HUES48 (cell line): Measurements from ENCODE around the gene PTPRQ.

Source experiments
- H3K27ac ChIP-seq: one replicate; pipeline ENCODE4 v1.7.0; 2013; ENCODE audit warnings: low read depth, low read length, inconsistent platforms
- H3K27me3 ChIP-seq: 2 replicates; pipeline ENCODE4 v1.6.1; 2013; ENCODE audit warnings: mild to moderate bottlenecking, low read length; ENCODE audit not compliant: control insufficient read depth, insufficient read depth
- H3K36me3 ChIP-seq: 2 replicates; pipeline ENCODE4 v1.6.1; 2013; ENCODE audit warnings: low read length; ENCODE audit not compliant: control insufficient read depth, insufficient read depth
- H3K4me1 ChIP-seq: 2 replicates; pipeline ENCODE4 v1.6.1; 2013; ENCODE audit warnings: mild to moderate bottlenecking, low read length; ENCODE audit not compliant: control insufficient read depth, insufficient read depth
- H3K4me3 ChIP-seq: 2 replicates; pipeline ENCODE4 v1.5.1; 2013; ENCODE audit warnings: mild to moderate bottlenecking, low read depth, low read length
- H3K9ac ChIP-seq: 2 replicates; pipeline ENCODE4 v1.6.1; 2013; ENCODE audit warnings: mild to moderate bottlenecking, low read depth, low read length, moderate library complexity
- H3K9me3 ChIP-seq: 2 replicates; pipeline ENCODE4 v1.6.1; 2013; ENCODE audit warnings: low read length; ENCODE audit not compliant: control insufficient read depth, insufficient read depth

PTPRQ gene

DNA sequence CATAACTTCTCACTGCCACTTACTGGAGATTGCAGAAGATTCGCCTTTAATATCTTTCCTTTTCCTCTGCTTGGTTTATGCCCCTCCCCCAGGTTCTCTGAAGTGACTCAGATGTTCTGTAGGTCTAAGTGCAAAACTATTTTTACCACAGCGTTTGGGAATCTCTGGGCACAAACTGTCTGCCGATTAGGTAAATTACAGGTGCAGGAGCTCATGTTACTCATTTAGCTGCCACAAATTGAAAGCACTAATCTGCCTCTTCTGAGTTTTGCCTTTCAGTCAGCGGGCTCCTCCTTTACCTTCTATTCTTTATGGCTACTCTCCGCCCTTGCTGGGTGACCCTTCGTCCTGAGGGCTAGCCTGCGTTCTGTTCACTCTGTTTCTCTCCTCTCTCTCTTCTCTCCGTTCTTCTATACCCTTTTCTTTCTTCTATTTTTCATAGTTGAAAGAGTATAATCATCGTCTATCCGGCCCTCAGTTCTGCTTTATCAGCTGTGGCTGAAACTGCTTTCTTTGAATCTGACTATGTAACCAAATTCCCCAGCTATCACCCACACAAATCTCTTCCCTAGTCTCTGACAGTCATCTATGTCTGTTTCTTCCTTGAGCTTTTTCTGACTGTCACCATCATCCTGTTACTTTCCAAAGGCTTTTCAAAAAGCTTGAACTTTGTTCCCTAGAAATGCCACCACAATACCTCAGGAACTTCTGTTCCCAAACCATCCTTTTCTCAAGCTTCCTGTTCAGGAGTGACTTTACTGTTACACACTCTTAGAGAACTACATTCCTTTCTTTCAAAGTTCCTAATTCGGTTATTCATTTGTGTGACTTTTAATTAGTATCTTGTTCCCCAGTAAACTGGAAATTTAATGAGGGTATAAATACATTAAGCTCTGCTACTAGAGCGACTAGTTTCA, 259.1 kb downstream of the PTPRQ start:
- no peak overlapping the region for H3K9ac ChIP-seq
- H3K36me3 ChIP-seq, result no peaks in the 10 kb centered on the region
- H3K4me3 ChIP-seq, result no peak overlapping the region
- no peaks in the 10 kb centered on the region for H3K9me3 ChIP-seq
- peaks cover 55% of the 10 kb centered on the region for H3K27me3 ChIP-seq
- H3K27ac ChIP-seq, result no peak overlapping the region
- H3K4me1 ChIP-seq, result peaks cover 20% of the 10 kb centered on the region

DNA sequence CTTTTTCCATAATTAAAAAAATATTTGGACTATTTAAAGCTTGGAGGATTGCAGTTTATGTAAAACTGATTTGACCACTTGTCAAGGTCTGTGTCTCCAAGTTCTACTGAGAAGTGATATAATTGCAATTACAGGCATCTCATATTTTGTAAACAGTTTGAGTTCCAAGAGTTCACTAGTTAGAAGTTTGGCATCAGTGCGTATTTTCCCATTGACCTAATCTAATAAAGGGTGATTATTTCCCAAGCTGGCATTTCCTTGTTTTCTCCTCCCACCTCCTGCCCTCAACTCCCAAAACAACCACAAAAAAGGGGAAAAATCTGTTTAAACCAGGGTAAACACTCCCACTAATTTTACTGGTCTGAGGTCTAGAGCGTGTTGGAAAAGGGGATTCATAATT, 260.4 kb downstream of the PTPRQ start:
- H3K27ac ChIP-seq, result no peak overlapping the region
- H3K27me3 ChIP-seq, result peaks cover 67% of the 10 kb centered on the region
- H3K4me1 ChIP-seq, result peaks cover 31% of the 10 kb centered on the region
- H3K9ac ChIP-seq, result no peak overlapping the region
- no peaks in the 10 kb centered on the region for H3K9me3 ChIP-seq
- no peaks in the 10 kb centered on the region for H3K36me3 ChIP-seq
- H3K4me3 ChIP-seq, result no peak overlapping the region

DNA sequence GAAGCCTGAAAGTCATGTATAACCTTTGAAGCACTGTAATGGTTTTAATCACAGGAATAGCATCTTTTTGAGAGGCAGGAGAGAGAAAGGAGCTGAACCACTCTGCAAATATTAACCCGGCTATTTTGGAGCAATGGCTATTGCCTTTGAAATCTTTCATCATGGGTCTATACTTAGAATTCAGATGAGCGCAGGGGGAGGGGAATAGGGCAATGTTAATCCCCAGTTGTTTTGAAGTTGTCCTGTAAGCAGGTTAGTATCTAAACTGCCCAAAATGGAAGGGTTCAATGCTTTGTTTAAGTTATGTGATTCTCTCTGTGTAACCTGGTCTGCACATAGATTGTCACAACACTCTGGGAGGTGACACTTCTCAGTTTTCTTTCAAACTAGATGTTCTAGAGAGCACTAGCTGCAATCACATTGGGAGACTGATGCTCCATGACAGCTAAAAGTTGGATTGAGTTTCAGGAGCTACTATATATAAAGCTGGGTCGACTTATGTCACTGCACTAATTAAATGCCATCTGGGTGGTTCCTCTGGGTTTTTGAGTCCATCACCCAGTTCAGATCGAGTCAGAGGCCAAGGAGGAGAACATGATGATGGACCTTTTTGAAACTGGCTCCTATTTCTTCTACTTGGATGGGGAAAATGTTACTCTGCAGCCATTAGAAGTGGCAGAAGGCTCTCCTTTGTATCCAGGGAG, 263.2 kb downstream of the PTPRQ start, which contains the start of gene MYF6:
TSS of gene MYF6 (plus strand) at position 509 of the 704 bp plus-strand sequence. CDS start at position 595, 86 bp downstream.
- peak within 1 kb of the TSS; percentile 60 for H3K4me3 ChIP-seq
- H3K27me3 ChIP-seq, result peaks cover 96% of the 10 kb centered on the region
- H3K4me1 ChIP-seq, result peaks cover 49% of the 10 kb centered on the region
- H3K9me3 ChIP-seq, result no peaks in the 10 kb centered on the region
- H3K9ac ChIP-seq, result no peak within 1 kb of the TSS
- no peak within 1 kb of the TSS for H3K27ac ChIP-seq
- no peaks in the 10 kb centered on the region for H3K36me3 ChIP-seq

DNA sequence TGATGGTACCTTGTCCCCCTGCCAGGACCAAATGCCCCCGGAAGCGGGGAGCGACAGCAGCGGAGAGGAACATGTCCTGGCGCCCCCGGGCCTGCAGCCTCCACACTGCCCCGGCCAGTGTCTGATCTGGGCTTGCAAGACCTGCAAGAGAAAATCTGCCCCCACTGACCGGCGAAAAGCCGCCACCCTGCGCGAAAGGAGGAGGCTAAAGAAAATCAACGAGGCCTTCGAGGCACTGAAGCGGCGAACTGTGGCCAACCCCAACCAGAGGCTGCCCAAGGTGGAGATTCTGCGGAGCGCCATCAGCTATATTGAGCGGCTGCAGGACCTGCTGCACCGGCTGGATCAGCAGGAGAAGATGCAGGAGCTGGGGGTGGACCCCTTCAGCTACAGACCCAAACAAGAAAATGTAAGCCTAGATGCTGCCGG, 263.8 kb downstream of the PTPRQ start:
- peaks cover 50% of the 10 kb centered on the region for H3K4me1 ChIP-seq
- peaks cover 100% of the 10 kb centered on the region for H3K27me3 ChIP-seq
- H3K27ac ChIP-seq, result no peak overlapping the region
- no peak overlapping the region for H3K9ac ChIP-seq
- peak overlapping the region; percentile 60 for H3K4me3 ChIP-seq
- H3K9me3 ChIP-seq, result no peaks in the 10 kb centered on the region
- no peaks in the 10 kb centered on the region for H3K36me3 ChIP-seq

DNA sequence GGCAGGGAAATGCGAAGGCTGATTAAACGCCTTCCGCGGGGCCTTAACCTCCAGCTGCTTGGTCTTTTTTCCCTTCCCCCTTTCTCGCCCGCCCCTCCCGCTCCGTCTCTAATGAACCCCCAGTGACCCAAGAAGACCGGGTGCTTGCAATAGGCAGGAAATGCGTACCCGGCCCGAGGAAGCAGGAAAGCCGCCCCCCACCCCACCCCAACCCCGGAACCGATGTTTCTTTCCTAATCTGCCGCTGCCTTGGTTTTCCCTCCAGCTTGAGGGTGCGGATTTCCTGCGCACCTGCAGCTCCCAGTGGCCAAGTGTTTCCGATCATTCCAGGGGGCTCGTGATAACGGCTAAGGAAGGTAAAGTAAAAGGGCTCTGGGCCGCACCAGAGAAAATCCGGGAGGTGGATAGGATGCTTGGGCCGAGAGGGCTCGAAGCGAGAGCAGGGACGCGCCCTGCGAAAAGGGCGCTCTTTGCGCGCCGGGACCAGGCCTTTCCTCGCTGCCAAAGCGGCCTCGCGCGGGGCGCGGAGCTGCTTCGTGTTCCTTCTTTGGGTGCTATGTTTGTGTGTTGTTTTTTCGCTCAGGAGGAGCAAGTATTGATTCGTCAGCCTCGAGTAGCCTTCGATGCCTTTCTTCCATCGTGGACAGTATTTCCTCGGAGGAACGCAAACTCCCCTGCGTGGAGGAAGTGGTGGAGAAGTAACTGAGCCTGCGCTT, 264.4 kb downstream of the PTPRQ start:
- Histone ChIP-seq H3K9me3 (no peaks in the 10 kb centered on the region), H3K36me3 (no peaks in the 10 kb centered on the region), H3K27ac (no peak overlapping the region), H3K4me1 (peaks cover 48% of the 10 kb centered on the region), H3K27me3 (peaks cover 100% of the 10 kb centered on the region), H3K4me3 (peak overlapping the region; percentile 60), H3K9ac (peak overlapping the region; percentile 9; the same call in 1 of the 2 replicates)

DNA sequence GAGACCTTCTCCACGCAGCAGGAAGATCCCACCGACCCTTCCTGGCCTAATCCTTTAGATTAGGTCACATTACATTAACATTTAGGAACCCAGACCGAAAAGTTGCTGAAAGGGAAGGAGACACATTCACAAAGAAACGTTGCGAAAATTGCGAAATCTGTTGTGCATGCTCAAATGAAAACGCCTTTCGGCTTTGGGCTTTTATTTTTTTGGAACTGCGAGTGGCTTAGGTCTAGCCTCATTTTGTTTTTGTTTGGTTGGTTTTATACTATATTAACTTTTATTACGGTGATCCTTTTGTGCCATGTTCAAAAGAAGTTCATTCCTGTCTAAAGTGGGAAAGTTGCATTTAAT, 264.9 kb downstream of the PTPRQ start:
- Histone ChIP-seq H3K36me3 (no peaks in the 10 kb centered on the region), H3K27ac (no peak overlapping the region), H3K4me1 (peaks cover 51% of the 10 kb centered on the region), H3K4me3 (peak overlapping the region; percentile 60), H3K9me3 (no peaks in the 10 kb centered on the region), H3K9ac (peak overlapping the region; percentile 9; the same call in 1 of the 2 replicates), H3K27me3 (peaks cover 100% of the 10 kb centered on the region)

DNA sequence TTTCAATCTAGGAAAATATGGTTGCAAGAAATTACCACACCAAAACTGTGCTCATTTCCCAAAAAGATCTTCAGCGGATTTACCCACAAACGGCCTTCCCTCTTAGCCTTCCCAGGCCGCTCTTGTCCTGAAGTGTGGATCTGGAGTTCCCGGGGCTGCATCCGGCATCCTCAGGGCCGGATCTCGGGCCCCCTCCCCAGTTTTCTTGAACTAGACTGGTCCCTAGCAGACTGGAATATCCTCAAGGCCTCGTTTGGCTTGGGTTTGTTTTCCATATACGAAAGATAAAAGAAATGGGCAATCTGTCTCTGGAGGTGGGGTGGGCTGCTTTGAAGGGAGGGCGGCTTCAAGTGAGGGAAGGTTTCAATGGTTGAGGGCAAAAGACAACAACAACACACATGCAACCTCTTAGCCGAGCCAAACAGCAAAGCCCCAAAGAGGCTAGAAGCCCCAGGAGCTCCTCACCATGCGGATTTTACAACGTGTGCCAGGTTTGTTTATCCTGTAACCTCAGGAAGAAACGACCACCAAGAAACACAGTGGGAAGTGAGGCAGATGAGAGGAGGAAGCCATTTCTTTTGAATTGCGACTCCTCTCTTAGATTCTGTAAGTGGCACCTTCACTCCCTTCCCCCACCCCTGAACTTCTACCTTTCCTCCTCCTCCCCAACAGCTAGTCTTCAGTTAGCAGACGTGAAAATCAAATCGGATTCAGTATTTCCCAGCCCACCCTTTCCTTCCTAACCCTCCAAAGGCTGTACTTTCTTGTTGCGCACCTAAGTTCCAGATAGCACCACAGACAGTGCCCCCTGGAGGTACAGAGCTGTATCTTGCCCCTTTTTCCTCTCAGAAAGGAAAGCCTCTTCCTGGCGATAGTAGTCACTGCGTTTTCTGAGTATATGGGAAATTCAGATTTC, 266.0 kb downstream of the PTPRQ start:
- Histone ChIP-seq H3K9me3 (no peaks in the 10 kb centered on the region), H3K27me3 (peaks cover 95% of the 10 kb centered on the region), H3K27ac (no peak overlapping the region), H3K4me1 (peaks cover 60% of the 10 kb centered on the region), H3K36me3 (no peaks in the 10 kb centered on the region), H3K9ac (no peak overlapping the region), H3K4me3 (peak overlapping the region; percentile 52)

DNA sequence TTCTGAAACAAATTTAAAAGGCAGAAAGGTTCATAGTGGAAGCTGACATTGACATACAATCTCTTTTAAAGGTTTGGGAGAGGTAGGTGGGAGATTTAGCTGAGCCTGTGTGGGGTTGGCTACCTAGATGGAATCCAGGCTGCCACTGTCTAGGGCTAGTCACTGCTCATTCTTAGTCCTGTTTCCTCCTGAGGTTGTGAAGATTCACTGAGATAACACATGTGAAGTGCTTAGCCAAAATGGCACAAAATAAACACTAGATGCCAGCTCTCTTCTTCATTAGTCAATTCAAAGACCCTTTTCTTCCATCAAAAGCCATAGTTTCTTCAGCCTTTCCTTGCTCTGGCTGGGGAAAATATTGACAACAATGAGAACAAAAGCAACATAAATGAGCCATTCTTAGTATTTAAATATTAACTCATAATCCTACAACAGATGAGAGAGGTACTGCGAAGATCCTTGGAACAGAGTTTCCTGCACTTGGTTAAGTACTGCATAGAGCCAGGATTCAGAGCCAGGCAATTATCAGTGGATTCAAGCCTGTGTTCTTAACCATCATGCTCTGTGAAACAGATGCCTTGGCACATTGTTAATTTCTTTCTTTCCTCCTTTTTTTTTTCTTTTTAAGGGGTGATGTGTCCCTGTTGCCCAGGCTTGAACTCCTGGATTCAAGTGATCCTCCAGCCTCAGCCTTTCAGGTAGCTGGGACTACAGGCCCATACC, 266.9 kb downstream of the PTPRQ start:
- peaks cover 95% of the 10 kb centered on the region for H3K27me3 ChIP-seq
- H3K4me3 ChIP-seq, result no peak overlapping the region

DNA sequence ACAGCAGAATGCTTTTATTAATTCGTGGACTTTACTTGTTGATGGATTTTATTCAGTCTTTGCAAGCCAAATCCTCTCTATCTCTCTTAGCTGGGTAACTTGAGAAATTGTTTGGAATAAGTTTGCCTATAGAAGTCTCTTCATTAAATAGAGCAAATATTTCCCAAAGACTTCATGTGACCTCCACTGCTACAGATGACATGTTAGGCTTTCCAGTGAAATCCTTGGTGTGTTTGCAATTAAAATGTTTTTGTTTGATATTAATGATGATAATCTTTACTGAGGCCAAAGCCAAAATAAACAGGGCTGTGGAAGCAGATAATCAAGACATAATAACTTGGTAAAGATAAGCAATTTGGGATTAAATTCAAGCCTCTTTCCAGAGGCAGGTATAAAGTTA, 267.8 kb downstream of the PTPRQ start:
- Histone ChIP-seq H3K27me3 (peaks cover 94% of the 10 kb centered on the region), H3K4me1 (peaks cover 76% of the 10 kb centered on the region), H3K9ac (no peak overlapping the region), H3K27ac (no peak overlapping the region), H3K9me3 (no peaks in the 10 kb centered on the region), H3K36me3 (no peaks in the 10 kb centered on the region), H3K4me3 (no peak overlapping the region)

More for the DNA sequence above, 266.9 kb downstream of the PTPRQ start:
- Histone ChIP-seq H3K4me1 (peaks cover 68% of the 10 kb centered on the region), H3K27ac (no peak overlapping the region), H3K9me3 (no peaks in the 10 kb centered on the region), H3K9ac (no peak overlapping the region), H3K36me3 (no peaks in the 10 kb centered on the region)
